SK-N-SH treated with all-trans-retinoic acid at 6 μM for 48 hours (cell line): ENCODE results near the gene BNIPL.

Experiments used
- ARNTL ChIP-seq: fragments of 450-650 bp; formaldehyde crosslinking; IDR thresholded peaks from 2 replicates; pipeline ENCODE4 v1.5.0; 2020; ENCODE audit warnings: low read depth, mild to moderate bottlenecking, moderate library complexity, borderline replicate concordance
- PATZ1 ChIP-seq: fragments of 250-450 bp; sonication (Bioruptor Pico); IDR thresholded peaks from 2 replicates; pipeline ENCODE4 v1.8.0; 2020; ENCODE audit warnings: mild to moderate bottlenecking, moderate library complexity, borderline replicate concordance
- SNAI2 ChIP-seq: fragments of 250-450 bp; sonication (Bioruptor Pico); IDR thresholded peaks from 2 replicates; pipeline ENCODE4 v1.5.0; 2020; ENCODE audit warnings: mild to moderate bottlenecking, moderate library complexity
- ZFP3 ChIP-seq: fragments of 250-450 bp; sonication (Bioruptor Pico); IDR thresholded peaks from 2 replicates; pipeline ENCODE4 v1.5.0; 2020; ENCODE audit warnings: mild to moderate bottlenecking, moderate library complexity
- ZFP30 ChIP-seq: fragments of 450-650 bp; formaldehyde crosslinking; IDR thresholded peaks from 2 replicates; pipeline ENCODE4 v1.5.0; 2022; ENCODE audit warnings: mild to moderate bottlenecking, moderate library complexity
- ZNF8 ChIP-seq: fragments of 450-650 bp; formaldehyde crosslinking; IDR thresholded peaks from 2 replicates; pipeline ENCODE4 v1.5.0; 2020; ENCODE audit warnings: mild to moderate bottlenecking, moderate library complexity

GRCh38 chr1:151000408-151000807 lies 36.0 kb upstream of the BNIPL start:
- TF ChIP-seq ZFP30 (no peak), SNAI2 (CRISPR knock-in tag) (no peak), ARNTL (CRISPR knock-in tag) (no peak), ZFP3 (CRISPR knock-in tag) (no peak), ZNF8 (no peak), PATZ1 (CRISPR knock-in tag) (no peak)
